ENCODE results near the gene KLHL35.

- TF ChIP-seq CTCF (IDR thresholded peaks at IDR 0.05) (no peak), POLR2A (IDR thresholded peaks at IDR 0.05) (no peak), POLR2AphosphoS5 (IDR thresholded peaks at IDR 0.05) (no peak)
Observed at GRCh38 chr11:75434051-75434450, 1.0 kb upstream of the KLHL35 start.

All from stomach (tissue), 4 donors.